ENCODE measurements around the gene RGS9.
"Not testable (repeated sequence)": the region's sequence is repeated elsewhere in the genome, so short reads cannot be mapped to it uniquely, and the experiment has no call there.

The RGS9 gene

DNA sequence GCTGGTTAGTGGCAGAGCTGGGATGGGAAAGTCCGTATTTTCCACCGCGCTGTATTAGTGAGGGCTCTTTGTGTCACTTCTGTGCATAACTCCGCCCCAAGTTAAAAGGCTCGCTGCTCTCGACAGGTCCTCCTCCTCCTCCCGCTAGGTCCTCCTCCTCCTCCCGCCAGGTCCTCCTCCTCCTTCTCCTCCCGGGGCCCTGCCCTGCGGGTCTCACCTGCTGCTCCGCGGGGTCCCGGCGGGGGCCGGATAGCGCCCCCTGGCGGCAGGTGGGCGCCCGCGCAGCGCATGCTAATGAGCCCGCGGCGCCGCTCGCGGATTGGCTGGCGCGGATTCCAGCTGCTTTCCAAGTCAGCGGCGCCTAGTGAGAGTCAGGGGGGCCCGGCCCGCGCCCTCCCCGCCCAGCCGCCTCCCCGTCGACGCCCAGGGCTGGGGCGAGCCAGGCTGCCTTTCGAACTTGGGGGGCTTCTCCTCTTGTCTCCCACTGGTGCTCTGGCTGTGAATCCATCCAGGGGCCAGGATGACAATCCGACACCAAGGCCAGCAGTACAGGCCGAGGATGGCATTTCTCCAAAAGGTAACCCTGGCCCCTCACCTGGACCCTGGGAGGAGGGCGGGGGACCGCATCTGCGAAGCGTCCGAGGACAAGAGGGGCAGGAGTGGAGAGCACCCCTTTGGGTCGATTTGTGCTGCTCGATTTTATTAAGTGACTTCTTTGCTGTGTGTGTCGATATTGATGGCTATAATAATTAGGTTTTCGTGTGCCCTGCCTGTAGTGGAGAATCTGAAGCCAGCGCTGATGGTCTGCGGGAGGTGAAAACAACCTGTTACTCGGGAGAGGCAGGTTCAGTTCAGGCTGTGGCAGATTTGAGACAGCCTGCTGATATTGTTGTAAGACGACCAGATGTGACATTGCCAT, at the start of gene RGS9:
RGS9 (plus strand) TSS at position 350 of the 919 bp plus-strand sequence; CDS start at position 521, 171 bp downstream.
- DNase-seq, result peak; percentile 84

DNA sequence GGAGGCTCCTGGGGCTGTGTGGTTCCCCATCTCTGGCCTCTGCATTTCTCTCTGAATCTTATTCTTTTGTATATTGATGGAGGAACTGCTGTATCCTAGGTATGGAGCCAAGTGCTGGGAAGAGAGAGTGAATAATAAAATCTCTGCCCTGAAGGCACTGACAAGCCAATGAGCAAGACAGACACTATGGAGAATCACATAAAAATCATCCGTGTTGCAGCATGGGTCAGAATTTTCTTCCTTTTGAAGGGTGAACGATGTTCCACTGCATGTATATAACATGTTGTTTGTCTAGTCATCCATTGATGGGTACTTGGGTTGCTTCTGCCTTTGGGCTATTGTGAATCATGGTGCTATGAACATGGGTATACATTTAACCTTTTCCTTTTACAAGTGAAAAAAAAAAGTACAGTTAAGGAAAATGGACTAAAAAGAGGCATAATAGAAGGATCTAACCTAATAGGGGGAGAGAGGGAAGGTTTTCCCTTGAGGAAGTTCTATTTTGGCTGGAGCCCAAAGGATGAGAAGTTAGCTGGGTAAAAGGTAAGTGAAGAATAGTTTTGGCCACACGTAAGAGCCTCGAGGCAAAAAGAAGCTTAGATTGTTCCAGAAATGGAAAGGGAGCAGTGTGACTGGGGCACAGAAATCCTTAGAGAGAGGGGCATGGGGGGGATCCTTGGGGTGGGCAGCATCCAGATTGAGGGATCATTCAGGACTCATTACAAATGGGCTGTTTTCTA, 48.4 kb upstream of the RGS9 start:
- no peak for DNase-seq

DNA sequence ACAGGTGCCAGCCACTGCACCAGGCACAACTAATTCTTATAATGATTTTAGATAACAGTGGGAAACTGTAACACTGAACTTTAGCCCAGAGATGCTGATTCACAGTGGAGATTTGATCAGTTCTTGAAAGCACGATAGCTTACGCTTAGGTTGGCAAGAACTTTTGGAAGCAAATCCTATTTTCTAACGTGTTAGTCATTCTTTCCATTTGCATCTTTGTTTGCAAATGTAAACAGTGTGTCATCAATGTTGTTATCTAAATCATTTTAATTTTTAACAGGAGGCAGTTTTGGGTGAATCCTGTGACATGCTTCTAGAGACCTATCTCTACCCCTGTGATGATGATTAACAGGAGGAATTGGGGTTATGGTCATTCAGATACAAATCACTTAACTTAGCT, 44.9 kb upstream of the RGS9 start:
- DNase-seq, result no peak

DNA sequence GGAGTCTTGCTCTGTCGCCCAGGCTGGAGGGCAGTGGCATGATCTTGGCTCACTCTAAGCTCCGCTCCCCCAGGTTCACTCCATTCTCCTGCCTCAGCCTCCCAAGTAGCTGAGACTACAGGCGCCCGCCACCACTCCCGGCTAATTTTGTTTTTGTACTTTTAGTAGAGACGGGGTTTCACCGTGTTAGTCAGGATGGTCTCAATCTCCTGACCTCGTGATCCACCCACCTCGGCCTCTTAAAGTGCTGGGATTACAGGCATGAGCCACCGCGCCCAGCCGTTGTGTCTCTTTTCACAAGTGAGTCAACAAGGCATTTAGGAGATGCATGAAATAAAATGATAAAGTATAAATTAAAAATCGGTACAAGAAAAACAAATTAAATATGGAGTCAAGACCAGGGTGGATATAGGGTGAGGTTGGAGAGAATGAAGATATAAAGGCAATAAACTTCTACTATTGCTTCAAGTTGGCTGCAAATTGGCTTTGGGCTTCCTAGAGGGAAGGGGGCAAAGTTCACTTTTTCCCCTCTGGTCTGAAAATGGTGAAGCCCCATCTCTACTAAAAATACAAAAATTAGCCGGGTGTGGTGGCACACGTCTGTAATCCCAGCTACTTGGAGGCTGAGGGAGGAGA, 44.3 kb upstream of the RGS9 start:
- DNase-seq, result not testable (repeated sequence)

DNA sequence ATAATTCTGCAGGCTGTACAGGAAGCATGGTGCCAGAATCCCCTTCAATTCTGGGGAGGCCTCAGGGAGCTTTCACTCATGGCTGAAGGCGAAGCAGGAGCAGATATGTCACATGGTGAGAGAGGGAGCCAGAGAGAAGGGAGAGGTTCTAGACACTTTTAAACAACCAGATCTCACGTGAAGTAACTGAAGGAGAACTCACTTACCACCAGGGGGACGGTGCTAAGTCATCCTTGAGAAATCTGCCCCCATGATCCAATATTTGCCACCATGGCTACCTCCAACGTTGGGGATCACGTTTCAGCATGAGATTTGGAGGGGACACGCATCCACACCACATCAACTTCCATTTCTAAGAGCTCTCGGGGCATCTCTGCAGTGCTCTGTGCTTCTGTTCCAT, 43.2 kb upstream of the RGS9 start:
- DNase-seq, result no peak

DNA sequence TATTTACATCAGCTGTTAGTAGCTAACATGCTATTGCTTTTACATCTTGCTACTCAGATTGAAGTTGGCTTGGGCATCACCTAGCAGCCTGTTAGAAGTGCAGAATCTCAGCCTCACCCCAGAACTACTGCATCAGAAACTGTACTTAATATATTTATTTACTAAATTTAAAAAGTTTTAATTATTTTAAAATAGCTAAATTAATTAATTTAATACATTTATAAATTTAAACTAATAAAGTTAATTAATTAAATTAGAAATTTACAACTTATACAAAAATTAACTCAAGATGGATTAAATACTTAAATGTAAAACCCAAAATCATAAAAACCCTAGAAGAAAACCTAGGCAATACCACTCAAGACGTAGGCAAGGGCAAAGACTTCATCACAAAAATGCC, 41.7 kb upstream of the RGS9 start:
- DNase-seq, result no peak

DNA sequence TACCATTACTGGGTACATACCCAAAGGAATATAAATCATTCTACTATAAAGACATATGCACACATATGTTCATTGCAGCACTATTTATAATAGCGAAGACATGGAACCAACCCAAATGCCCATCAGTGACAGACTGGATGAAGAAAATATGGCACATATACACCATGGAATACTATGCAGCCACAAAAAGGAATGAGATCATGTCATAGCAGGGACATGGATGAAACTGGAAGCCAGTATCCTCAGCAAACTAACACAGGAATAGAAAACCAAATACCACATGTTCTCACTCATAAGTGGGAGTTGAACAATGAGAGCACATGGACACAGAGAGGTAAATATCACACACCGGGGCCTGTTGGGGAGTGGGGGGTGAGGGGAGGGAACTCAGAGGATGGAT, 40.8 kb upstream of the RGS9 start:
- DNase-seq, result not testable (repeated sequence)

DNA sequence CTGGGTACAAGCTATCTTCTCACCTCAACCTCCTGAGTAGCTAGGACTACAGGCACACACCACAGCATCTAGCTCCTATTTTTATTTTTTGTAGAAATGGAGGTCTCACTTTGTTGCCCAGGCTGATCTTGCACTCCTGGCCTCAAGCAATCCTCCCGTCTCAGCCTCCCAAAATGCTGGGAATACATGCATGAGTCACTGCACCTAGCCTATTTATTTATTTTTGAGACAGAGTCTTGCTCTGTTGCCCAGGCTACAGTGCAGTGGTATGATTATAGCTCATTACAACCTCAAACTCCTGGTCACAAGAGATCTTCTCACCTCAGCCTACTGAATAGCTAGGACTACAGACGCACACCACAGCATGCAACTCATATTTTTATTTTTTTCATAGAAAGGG, 40.1 kb upstream of the RGS9 start:
- DNase-seq, result no peak

DNA sequence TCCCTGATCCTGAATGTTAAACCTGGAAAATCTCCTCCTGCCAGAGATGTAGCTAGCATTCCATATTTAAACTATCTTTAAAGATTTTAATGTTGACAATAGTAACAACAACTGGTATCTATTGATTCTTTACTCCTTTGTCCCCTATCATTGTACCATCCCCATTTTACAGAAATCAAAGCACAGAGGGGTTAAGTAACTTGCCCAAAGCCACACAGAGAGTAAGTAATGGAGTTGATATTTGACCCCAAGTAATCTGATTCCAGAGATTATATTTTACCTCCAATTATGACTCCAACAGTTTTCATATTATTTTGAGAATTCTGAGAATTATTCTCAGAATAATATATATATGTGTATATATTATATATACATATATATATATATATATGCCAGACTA, 37.7 kb upstream of the RGS9 start:
- DNase-seq, result no peak

DNA sequence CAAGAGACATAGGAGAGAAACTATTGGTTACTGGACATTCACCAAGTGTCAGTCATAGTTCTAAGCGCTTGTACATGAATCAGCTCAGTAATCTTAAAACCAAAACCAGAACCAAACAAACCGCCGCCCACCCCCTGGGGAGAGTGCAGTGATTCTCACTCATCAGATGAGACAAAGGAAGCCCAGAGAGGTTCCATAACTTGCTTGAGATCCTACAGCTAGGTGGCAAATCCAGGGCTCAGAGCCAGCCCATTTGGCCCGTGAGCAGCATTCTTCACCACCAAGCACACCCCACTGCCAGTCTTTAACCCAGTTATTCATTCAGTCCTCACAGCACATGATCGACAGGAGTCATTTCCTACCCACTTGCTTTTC, 37.2 kb upstream of the RGS9 start:
- DNase-seq, result peak; percentile 65

DNA sequence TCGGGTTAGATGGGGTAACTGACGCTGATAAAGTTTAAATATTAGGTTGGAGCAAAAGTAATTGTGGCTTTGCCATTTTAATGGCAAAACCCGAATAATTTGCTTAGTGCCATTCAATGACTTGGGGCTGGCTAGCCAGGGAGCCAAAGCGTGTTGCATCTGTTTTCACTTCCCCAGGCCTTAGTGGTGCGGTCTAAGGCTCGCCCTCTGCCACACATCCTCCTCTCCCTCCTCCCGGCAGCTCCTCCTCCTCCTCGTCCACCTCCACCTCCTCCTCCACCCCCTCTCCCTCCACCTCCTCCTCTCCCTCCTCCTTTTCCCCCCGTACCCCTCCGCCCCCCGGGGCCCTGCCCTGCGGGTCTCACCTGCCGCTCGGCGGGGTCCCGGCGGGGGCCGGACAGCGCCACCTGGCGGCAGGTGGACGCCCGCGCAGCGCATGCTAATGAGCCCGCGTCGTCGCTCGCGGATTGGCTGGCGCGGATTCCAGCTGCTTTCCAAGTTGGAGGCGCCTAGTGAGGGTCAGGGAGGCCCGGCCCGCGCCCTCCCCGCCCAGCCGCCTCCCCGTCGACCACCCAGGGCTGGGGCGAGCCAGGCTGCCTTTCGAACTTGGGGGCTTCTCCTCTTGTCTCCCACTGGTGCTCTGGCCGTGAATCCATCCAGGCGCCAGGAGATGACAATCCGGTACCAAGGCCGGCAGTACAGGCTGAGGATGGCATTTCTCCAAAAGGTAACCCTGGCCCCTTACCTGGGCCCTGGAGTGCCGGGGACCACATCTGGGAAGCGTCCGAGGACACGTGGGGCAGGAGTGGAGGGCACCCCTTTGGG, 36.6 kb upstream of the RGS9 start:
- DNase-seq, result peak; percentile 84

DNA sequence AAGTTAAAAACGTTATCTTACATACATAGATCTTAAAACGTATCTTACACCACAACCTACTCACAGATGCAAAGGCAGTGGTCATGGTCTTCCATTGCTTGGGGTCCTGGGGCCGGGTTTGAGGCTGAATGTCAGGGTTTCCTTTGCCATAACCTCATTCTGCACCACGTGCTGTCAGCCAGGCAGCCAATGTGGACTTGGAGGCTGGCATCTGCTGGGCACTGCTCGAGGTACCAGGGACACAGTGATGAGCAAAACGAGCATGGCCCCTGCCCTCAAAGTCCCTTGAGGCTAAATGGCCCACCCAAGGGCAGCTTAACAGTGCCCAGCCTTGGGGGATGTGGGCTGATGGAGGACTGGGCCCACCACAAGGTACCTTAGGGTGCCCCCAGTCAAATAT, 35.8 kb upstream of the RGS9 start:
- no peak for DNase-seq

DNA sequence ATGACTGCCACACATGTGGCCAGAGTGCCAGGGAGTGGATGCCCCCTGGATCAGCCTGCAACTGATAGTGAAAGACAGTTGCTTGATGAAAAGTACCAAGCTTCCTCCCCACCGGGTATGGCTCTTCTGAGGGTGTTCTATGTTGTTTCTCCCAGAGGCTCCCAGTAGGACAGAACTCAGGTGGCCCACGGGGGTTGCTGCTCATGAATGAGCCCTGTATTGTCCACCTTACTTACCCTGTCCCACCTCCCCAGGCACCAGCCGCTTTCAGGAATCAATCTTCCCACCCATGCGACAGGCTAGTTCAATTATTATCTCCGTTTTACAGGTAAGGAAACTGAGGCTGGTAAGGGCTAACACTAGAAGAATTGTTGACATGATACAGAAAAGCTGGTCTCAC, 34.9 kb upstream of the RGS9 start:
- DNase-seq, result no peak

DNA sequence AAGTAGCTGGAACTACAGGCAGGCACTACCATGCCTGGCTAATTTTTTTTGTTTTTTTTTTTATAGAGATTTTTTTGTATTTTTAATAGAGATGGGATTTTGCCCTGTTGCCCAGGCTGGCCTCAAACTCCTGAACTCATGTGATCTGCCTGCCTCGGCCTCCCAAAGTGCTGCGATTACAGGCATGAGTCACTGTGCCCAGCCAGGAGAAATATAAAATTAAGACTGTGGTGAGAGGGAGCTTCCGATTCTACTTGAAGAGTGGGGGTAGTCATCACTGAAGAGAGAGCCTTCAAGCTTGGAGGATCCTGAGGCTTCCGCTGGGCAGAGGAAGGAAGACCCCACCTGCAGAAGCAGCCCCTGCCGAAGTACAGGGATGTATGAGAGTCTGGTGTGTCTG, 34.4 kb upstream of the RGS9 start:
- no peak for DNase-seq

DNA sequence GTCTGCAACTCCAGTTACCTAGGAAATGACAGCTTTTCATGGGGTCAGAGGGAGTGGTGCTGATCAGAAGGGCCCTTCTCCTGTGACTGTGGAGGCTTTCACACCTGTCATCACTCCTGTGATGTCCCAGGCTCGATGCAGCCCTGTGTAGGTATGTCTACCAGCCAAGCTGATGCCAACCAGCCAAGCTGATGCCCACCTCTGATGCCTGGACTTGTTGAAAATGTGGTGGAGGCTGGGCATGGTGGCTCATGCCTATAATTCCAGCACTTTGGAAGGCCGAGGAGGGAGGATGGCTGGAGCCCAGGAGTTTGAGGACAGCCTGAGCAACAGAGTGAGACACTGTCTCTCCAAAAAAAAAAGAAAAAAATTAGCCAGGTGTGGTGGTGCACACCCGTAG, 33.7 kb upstream of the RGS9 start:
- no peak for DNase-seq

DNA sequence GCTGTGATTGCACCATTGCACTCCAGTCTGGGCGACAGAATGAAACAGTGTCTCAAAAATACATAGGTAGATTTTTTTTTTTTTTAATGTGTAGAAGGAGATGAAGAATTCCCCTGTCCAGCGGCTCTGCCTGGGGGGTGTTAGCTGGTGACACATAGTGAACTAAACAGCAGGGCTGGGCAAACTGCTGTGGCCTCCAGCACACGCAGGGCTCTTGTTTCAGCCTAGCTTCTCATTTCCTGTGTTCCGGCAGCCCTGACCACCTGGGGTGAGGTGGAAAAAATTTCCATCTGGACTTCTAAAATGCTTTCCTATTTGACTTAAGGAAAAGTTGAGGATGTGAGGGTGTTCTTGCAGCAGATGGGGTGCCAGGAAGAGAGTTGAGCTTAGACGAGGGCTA, 33.3 kb upstream of the RGS9 start:
- no peak for DNase-seq

DNA sequence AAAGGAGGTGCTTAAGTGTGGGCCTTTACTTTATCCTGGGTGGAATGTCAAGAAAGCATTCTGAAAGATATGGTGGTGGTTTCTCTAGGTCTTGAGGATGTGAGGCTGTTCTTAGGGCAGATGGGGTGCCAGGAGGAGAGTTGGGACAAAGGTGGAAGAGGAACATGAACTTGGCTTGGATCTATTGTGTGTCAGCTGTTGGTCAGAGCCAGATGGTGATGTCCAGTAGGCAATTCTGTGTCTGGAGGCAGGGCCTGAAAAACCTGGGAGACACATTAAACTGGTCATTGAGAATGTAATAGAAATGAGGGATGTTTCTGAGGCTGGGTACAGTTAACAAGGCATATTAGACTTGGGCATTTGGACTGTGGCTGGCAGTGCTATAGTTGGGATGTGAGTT, 32.6 kb upstream of the RGS9 start:
- no peak for DNase-seq

DNA sequence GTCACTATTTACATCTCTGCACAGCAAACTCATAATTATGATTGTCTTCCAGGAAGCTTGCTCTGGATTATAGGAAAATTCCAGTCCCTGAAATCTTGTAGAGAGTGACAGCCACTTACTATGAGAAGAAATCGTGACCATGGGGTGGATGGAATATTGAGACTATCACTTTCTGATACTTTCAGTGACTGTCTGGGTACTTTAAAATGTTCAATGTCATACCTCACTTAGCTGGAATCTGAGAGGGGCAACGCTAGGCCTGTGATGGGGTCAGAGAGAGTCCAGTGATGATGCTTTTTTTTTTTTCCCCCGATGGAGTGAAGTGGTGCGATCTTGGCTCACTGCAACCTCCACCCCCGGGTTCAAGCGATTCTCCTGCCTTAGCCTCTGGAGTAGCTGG, 32.2 kb upstream of the RGS9 start:
- DNase-seq, result no peak

DNA sequence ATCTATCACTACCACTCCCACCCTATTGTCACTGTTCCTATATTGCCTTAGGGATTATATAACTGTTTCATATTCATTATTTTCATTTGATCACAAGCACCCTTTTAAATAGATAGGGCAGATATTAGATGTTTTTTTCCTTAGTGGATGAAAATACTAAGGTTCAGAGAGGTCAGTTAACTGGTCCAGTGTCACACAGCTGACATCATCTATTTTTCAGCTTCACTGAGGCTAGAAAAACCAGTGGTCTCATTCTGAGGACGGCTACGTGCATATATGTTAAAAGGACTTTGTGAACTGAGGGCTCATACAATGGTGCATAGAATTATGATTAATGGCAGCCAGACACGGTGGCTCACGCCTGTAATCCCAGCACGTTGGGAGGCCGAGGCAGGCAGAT, 29.0 kb upstream of the RGS9 start:
- DNase-seq, result no peak

DNA sequence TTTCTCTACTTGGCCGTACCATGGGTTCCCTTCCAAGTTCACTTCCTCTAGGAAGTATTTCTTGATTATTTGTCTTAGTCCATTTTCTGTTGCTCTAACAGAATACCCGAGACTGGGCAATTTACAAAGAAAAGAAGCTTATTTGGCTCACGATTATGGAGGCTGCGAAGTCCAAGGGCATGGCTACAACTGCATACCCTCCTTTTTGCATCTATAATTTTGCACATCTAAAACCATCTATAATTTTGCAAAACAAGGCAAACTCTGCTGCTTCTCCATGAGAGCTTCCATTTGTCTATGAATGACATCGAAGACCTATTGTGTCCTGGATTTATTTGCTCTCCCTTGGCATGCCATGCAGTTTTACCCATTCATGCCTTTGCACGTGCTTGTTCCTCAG, 27.6 kb upstream of the RGS9 start:
- no peak for DNase-seq

DNA sequence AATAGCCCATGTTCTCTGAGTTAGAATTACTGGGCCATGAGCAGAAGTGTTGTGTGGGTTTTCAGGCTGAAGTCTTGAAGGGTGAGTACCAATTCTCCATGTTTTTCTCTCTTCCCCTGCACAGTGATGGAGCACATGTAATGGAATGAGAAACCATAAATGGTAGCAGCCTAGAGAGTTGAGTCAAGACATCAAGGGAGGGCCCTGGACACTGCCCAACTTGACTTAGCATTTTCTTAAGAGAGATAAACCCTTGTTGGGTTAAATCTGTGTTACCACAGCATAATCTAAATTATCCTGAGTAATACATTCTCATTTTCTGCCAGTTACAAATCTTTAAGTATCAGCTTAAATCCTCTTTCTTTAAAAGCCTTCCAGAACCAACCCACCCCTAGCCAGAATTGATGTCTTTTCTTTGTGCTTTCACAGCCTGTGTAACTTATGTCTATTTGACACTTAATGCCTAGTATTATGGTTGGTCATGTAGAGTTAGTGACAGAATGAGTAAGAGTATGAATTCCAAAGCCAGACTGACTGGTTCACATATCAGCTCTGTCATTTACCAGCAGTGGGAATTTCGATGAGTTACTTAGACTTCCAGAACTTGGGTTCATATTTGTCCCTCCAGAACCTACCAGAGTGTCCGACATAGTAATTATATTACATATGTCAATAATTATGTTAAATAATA, 27.0 kb upstream of the RGS9 start:
- no peak for DNase-seq

DNA sequence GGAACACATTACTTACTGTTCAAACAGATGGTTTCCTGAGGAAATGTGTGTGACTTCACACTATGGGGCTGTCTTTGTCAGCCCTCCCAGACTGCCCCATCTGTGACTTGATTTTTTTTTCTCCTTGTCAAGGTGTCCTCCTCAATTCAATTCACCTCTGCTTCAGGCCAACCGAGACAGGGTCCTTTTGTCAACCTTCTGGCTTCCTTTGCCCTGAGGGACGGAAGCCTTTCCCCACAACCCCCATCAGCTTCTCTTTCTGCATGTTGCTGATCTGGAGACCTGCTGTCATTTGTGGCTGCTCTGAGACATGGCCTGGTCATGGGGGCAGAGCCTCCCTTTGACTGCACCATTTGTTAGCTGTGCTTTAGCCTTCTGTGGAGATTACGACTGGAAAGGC, 21.3 kb upstream of the RGS9 start:
- DNase-seq, result no peak

All from activated CD8-positive, alpha-beta memory T cell treated with anti-CD3 and anti-CD28 coated beads, Interleukin-2, amount 50 U/mL, for 4 hours (primary cell).